NCI-H510A (cell line): Measurements from ENCODE around the gene ADAP1.

Source experiments
- DNase-seq: peaks from one replicate; lab custom pipeline; 2025; lab: John Stamatoyannopoulos, UW

ADAP1 gene

DNA sequence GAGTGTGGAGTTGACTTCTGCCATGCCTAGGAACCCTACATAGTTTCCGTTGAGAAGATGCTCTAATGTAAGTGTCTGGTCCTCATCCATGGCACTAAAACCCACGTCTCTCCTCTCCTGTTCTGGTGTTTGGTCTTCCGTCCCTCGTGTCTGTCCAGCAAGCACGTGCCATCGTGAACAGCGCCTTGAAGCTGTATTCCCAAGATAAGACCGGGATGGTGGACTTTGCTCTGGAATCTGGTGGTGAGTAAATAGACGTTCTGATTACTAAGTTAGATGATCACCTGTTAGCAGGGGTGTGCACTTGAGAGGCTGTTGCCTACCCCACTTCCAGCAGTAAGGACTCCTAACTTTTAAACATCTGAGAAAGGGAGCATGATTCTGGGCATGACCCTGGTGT lies 93.3 kb downstream of the ADAP1 start:
- DNase-seq: no peak

DNA sequence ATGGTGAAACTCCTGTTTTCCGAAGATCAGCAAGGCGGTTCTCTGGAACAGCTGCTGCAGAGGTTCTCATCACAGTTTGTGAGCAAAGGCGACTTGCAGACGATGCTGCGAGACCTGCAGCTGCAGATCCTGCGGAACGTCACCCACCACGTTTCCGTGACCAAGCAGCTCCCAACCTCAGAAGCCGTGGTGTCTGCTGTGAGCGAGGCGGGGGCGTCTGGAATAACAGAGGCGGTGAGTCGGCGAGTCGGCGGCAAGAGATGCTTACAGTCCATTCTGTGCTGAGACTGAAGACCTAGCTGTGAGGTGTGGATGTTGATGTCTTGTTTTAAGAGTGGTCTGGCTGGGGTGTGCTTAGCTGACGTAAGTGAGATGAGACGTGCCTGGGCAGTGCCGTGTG lies 94.3 kb downstream of the ADAP1 start:
- DNase-seq: no peak

DNA sequence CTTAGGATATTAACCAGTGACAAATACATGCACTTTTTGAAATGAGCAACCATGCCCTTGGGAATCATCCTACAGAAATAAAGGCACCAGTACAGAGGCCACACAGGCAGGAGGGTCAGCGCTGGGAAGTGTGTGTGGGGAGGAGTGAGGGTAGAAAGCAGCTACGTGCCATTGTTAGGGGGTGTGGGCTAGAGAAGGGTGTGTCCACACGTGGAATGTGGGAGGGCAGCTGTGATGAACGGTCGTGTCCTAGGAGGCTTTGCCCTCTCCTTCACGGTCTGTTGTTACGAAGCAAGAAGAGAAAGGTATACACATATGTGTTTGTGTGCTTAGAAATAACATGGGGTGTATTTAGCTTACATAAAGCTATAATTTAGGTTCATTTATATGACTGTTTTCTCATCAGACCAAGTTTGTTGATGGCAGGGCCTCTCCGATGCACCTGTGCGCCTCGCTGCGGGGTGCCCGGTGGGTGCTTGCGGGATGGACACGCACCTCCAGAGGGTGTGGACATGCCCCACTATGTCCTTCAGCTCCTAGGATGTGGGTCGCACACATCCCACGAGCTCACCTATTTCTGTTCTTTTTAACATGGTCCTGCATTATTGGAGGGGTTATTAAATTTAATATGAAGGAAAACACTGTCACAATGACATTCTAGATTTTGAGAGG lies 95.0 kb downstream of the ADAP1 start:
- DNase-seq: no peak

DNA sequence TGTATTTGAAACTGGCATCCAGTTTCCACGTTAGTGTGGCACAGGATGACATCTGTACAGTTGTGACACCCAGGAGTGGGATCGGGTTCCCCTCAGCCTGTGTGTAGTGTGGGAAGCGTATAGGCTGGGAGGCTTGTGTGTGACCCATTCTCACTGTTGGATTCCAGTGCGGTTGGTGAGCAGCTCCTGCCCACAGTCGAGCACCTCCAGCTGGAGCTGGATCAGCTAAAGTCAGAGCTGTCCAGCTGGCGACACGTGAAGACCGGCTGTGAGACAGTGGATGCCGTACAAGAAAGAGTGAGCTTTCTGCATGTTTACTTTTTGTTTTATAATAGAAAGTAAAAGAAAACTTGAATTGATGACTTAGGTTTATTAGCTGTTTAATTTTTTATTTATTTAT lies 96.8 kb downstream of the ADAP1 start:
- no peak for DNase-seq

DNA sequence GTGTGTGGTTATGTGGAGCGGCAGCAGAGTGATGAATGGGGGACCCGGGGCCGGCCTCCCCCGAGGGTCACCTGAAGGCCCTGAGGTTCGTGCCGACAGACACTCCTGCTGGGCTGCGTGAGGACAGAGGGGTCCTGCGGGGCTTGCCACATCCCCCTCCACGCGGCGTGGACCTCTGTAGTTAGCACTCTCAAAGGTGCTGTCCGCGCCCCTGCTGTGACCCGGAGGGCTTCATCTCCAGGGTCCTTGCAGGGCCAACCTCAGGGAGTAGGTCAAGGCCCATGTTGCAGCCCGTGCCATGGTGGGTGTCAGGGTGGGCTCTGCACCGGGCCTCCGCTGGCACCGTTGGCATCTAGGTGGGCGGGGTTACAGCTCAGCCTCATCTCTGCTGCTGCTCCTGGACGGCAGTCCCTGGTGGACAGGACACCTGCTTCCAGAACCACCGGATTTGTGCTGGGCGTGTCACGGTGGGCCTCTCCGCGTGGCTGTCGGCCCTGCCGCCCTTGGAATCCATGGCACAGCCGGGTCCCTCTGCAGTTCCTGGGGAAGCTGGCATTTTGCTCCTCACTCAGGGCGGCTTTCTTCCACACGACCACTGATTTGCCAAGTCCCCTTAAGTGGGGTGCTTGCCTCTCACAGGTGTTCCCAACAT lies 97.9 kb downstream of the ADAP1 start:
- no peak for DNase-seq

GRCh38 chr7:855686-856369 lies 98.7 kb downstream of the ADAP1 start:
- no peak for DNase-seq

- no peak for DNase-seq
These were observed 100.2 kb downstream of the ADAP1 start for GRCh38 chr7:854118-854775.

- no peak for DNase-seq
These were observed 100.9 kb downstream of the ADAP1 start for GRCh38 chr7:853366-854117.

GRCh38 chr7:851204-851603 lies 103.3 kb downstream of the ADAP1 start:
- no peak for DNase-seq

DNA sequence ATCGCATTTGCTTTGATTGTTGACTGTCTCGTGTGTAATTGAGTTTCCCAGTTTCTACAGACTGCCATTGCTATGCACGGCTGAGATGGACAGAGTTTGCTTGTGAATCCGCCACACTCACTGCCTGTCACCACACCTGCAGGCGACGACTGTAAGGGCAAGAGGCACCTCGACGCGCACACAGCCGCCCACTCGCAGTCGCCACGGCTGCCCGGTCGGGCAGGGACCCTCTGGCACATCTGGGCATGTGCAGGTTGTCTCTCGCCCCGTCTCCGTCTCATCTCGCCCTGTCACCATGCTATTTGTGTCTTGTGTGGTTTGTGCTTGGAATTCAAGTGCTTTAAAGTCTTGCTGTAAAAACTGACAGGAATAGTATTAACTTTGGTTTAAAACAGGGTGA lies 104.7 kb downstream of the ADAP1 start:
- no peak for DNase-seq

- DNase-seq: no peak
These were observed 105.3 kb downstream of the ADAP1 start for GRCh38 chr7:849145-849544.
